ENCODE data around the gene MRM2. TPM values are rescaled to one million over a fixed set of nuclear protein-coding genes. Genes with fewer than 3 reads are reported as not detected.

The MRM2 gene
- total RNA-seq, 2 donors from 2014 or later, result 4.1 to 4.2 TPM

DNA sequence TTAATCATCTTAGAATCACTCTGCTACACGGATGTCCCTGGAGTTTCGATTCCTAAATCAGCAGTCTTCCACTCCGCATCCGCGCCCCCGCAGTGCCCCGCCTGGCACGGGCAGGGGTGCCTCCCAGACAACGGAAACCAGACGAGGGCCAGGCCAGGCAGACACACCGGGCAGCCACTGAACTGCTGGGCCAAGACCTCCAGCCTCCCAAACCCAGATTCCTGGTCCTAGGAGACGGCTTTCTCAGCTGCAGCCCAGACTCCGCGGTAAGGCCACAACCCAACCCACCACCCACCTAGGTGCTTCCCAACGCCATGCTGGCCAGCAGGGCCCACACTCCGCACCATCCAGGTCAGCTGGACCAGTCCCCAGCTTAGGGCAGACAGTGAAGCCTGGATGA is 42.5 kb downstream of the MRM2 start:
- Mint-ChIP-seq H3K27ac (no peak overlapping the region), H3K27me3 (no peaks in the 10 kb centered on the region), H3K4me3 (no peak overlapping the region), H3K36me3 (ENCODE audit: low read depth) (no peaks in the 10 kb centered on the region), H3K4me1 (peaks cover 9% of the 10 kb centered on the region)
- no peaks in the 10 kb centered on the region for H3K9me3 ChIP-seq (ENCODE audit: control insufficient read depth, low read length, poor library complexity, severe bottlenecking)
- DNase-seq (no peak), ATAC-seq (no peak)

DNA sequence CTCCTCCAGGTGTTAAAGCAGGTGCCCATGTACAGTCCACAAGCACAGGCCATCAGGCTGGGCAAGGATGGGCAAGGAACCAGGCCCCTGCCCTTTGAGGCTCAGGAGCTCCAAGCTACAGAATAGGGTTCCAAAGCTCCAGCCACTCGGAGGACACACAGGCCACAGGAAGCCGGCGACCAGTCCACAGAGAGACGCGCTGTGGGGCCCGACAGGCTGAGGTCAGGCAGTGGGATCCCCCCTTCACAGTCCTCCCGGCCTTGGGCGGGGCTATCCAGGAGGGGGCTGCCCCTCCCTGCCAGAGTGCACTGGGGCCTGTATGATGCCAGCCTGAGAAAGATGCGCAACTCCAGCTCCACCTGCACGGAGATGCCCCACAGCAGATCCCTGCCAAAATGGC is 43.2 kb downstream of the MRM2 start:
- Mint-ChIP-seq H3K4me3 (no peak overlapping the region), H3K27ac (no peak overlapping the region), H3K4me1 (peaks cover 5% of the 10 kb centered on the region), H3K36me3 (ENCODE audit: low read depth) (no peaks in the 10 kb centered on the region), H3K27me3 (no peaks in the 10 kb centered on the region)
- DNase-seq, result no peak
- no peaks in the 10 kb centered on the region for H3K9me3 ChIP-seq (ENCODE audit: control insufficient read depth, low read length, poor library complexity, severe bottlenecking)
- no peak for ATAC-seq

DNA sequence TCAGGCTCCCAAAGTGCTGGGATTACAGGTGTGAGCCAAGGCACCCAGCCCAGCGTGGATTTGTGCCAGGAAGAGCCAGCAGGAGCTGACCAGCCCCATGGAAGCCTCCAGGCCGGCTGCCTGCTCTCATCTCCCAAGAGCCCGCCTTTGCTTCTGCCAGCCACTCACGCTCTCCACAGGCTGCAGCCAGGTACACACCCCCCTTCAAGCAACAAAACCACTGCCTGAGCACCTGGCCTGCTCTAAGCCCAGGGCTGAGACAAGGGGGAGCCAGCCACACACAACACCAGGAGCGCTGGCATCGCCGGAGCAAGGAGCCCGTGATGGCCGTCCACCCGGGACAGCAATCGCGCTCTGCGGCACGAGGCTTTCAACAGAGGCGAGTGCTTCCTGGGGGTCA is 43.8 kb downstream of the MRM2 start:
- ATAC-seq, result no peak
- Mint-ChIP-seq H3K27ac (no peak overlapping the region), H3K36me3 (ENCODE audit: low read depth) (no peaks in the 10 kb centered on the region), H3K4me3 (no peak overlapping the region), H3K4me1 (peaks cover 5% of the 10 kb centered on the region), H3K27me3 (no peaks in the 10 kb centered on the region)
- no peak for DNase-seq
- H3K9me3 ChIP-seq (ENCODE audit: control insufficient read depth, low read length, poor library complexity, severe bottlenecking), result no peaks in the 10 kb centered on the region

DNA sequence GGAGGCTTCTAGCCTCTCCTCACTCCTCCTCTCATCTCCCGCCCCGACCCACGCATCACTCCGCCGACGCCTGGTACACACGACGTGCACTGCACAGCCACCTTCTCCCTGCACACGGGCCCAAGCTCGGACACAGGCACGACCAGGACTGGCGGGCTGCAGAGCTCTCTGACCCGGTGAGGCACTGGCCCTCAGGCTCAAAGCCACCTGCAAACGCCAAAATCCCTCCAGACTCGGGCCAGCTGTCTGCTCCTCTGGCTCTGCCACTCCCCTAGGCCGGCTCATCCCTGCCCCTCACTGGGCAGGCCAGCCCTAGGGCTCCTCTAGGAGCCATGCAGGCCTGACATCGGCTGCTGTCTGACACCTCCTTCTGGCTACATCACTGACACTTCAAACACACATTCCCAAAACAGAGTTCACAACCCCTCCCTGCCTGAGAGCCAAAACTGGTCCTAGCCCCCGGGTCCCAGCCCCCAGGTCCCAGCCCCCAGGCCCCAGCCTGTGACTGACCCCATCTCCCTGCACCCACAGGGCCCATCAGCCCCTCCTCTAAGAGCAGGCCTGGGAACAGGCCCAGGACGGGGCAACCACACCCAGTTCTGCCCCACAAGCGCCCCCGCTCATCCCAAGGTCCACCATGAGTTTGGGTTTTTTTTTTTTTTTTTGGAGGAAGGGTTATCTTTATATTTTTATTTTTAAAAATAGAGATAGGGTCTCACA is 44.4 kb downstream of the MRM2 start:
- ATAC-seq (no peak), DNase-seq (no peak)
- Mint-ChIP-seq H3K27ac (no peak overlapping the region), H3K4me3 (no peak overlapping the region), H3K36me3 (ENCODE audit: low read depth) (no peaks in the 10 kb centered on the region), H3K4me1 (peaks cover 5% of the 10 kb centered on the region), H3K27me3 (no peaks in the 10 kb centered on the region)
- H3K9me3 ChIP-seq (ENCODE audit: control insufficient read depth, low read length, poor library complexity, severe bottlenecking), result no peaks in the 10 kb centered on the region

DNA sequence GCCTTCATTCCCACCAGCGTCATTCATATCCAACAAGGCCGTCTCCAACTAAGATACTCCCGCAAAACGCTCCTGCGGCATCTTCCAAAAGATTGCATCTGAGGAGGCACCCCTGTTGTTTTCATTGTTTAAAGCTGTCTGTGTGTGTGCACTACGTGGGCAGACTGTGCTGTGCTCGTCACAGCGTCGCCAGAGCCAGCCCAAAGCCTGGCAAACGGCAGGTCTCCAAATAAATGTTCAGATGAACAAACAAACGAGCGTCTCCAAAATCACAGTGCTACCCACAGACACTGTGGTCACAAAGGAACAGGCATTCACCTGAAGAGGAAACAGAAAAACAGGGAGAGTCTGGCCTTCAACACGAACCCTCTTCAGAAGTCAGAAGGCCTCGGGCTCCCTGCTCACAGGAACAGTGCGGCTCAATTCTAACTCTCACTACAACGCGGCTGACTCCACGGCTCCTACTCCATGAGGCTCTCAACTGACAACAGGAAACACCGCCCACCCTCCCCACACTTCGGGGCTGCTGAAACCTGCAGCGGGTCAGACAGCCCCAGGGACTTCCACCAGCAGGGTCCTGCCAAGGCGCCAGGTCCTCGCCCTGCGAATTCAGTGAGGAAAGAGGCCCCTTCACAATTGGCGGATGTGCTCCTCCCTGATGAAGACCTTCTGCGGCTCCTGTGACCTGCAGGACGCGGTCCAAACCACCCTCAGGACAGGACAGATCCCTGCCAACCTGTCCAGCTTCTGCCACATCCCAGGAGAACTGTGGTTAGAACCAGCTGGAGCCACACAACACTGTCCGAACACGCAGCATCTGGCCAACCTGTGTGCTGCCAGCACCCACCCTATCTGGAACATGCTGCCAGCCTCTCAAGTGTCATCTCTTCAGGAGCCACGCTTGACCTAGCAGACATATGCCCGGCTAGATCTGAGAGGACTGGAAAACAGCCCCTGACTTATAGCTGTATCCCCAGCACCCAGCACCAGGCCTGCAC is 45.3 kb downstream of the MRM2 start:
- peaks cover 5% of the 10 kb centered on the region for H3K4me1 Mint-ChIP-seq
- H3K4me3 Mint-ChIP-seq, result no peak overlapping the region
- H3K27ac Mint-ChIP-seq, result no peak overlapping the region
- no peaks in the 10 kb centered on the region for H3K9me3 ChIP-seq (ENCODE audit: control insufficient read depth, low read length, poor library complexity, severe bottlenecking)
- ATAC-seq (no peak), DNase-seq (no peak)
- no peaks in the 10 kb centered on the region for H3K27me3 Mint-ChIP-seq
- peaks cover 2% of the 10 kb centered on the region for H3K36me3 Mint-ChIP-seq (ENCODE audit: low read depth)

DNA sequence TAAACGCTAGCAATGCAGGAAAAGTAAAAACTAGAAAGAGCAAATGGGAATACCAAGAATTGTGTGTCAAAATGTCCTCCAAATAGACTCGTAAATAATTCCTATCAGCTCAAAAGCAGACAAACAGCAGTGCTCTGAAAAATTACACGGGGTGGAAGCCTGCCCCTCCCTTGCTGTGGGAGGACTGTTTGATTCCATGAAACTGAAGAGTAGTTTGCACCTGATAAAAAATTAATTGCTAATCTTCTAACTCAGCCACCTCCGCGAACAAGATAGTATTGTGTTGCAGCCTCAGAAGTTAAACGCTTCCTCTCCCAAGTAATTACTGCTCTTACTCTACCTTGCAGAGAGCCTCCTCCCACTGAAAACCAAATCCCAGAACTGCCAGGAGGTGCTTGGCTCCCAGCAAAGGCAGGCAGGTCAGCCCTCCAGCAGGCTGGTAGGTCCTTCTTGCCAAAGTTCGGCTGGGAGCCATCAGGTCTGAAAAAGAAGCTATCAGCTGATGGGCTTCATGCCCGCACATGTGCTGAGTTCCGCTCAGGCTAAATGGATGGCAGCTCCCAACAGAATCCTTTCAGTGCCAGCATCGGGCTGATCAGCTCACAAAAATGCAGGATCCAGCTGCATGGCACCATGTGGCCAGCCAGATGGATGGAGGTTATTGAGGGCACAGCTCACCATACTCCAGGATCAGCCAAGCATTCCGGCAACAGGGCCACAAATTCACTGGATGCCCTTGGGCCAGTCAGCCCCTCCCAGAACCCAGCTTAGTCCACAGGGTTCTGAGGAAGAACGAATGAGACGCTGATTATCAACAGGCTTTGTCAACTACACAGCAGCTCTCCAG is 46.4 kb downstream of the MRM2 start:
- no peaks in the 10 kb centered on the region for H3K9me3 ChIP-seq (ENCODE audit: control insufficient read depth, low read length, poor library complexity, severe bottlenecking)
- no peak overlapping the region for H3K27ac Mint-ChIP-seq
- H3K4me1 Mint-ChIP-seq, result peaks cover 6% of the 10 kb centered on the region
- H3K4me3 Mint-ChIP-seq, result no peak overlapping the region
- no peaks in the 10 kb centered on the region for H3K27me3 Mint-ChIP-seq
- ATAC-seq (no peak), DNase-seq (no peak)
- peaks cover 2% of the 10 kb centered on the region for H3K36me3 Mint-ChIP-seq (ENCODE audit: low read depth)

DNA sequence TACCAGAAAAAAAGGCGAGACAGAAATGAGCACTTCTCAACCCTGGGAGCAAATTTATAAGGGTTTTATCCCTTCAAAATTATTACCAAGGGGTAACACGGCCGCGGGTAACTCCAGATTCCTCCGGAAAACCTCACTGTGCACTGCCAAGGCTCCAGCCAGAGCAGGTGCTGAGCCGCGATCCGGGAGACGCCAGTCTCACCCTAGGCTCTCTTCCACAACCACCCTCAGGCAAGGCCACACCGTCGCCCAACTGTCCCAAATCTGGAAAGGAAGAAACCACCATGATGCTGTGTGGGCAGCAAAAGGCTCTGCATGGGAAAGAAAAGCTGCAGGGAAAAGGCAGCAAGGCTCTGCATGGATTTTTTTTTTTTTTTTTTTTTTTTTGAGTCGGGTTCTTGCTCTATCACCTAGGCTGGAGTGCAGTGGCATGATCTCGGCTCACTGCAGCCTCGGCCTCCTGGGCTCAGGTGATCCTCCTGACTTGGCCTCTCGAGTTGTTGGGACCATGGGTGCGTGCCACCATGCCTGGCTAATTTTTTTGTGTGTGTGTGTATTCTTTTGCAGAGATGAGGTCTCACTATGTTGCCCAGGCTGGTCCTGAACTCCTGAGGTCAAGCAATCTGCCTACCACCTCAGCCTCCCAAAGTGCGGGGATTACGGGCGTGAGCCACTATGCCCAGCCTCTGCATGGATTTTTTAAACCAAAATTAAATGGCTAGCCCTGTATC is 48.3 kb downstream of the MRM2 start:
- H3K9me3 ChIP-seq (ENCODE audit: control insufficient read depth, low read length, poor library complexity, severe bottlenecking), result no peaks in the 10 kb centered on the region
- H3K4me3 Mint-ChIP-seq, result no peak overlapping the region
- DNase-seq, result no peak
- H3K4me1 Mint-ChIP-seq, result peaks cover 7% of the 10 kb centered on the region
- H3K36me3 Mint-ChIP-seq (ENCODE audit: low read depth), result peaks cover 4% of the 10 kb centered on the region
- no peak overlapping the region for H3K27ac Mint-ChIP-seq
- no peak for ATAC-seq
- no peaks in the 10 kb centered on the region for H3K27me3 Mint-ChIP-seq

DNA sequence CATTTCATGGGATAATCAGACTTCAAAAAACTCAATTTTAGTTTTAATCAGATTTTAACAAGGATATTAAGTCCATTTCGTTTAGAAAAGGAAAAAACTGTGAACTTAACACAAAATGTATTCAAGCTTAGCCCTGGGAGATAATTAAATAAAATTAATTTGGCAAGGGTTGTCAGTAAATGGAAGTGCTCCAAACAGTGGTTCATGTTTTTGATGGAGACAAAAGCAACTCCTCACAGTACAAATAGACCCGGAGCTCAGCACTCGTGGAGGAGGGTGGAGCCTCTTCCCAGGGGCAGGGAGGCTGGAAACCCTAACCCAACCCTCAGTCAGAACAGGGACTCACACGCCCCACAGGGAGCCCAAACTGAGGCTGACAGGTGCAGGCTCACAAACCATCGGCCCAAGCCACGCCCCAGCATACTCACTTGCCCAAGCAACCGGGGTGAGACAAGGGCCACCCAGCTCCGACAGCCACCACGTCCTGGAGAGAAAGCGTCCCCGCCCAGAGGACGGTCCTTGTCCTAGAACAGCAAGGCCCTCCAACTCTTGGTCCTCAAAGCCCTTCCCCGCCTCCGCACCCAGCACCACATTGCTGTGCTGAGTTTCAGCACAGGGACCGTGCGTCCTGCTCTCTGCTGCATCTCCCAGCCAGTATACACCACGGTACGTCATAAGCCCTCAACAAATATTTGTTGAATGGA is 49.0 kb downstream of the MRM2 start:
- DNase-seq (no peak), ATAC-seq (no peak)
- no peaks in the 10 kb centered on the region for H3K9me3 ChIP-seq (ENCODE audit: control insufficient read depth, low read length, poor library complexity, severe bottlenecking)
- no peak overlapping the region for H3K27ac Mint-ChIP-seq
- no peak overlapping the region for H3K4me3 Mint-ChIP-seq
- H3K36me3 Mint-ChIP-seq (ENCODE audit: low read depth), result peaks cover 4% of the 10 kb centered on the region
- H3K27me3 Mint-ChIP-seq, result no peaks in the 10 kb centered on the region
- H3K4me1 Mint-ChIP-seq, result peaks cover 7% of the 10 kb centered on the region

DNA sequence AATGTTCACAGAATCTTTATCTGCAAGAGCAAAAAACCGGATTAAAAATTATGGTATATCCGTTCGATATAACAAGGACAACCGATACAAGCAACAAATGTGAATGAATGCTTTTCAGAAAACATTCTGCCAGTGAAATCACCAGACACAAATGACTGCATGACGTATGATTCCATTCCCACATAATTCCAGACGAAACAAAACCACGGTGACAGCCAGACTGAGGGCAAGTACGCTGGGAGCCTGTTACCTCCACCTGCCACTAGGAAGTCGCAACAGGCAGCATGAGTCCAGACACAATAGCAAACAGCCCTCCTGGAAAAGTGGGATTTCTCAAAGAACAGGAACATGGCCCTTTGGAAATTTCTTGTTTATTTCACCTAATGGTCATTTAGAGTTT is 51.0 kb downstream of the MRM2 start:
- no peaks in the 10 kb centered on the region for H3K9me3 ChIP-seq (ENCODE audit: control insufficient read depth, low read length, poor library complexity, severe bottlenecking)
- H3K27me3 Mint-ChIP-seq, result no peaks in the 10 kb centered on the region
- peaks cover 2% of the 10 kb centered on the region for H3K4me1 Mint-ChIP-seq
- ATAC-seq (no peak), DNase-seq (no peak)
- H3K4me3 Mint-ChIP-seq, result no peak overlapping the region
- peaks cover 4% of the 10 kb centered on the region for H3K36me3 Mint-ChIP-seq (ENCODE audit: low read depth)
- no peak overlapping the region for H3K27ac Mint-ChIP-seq

DNA sequence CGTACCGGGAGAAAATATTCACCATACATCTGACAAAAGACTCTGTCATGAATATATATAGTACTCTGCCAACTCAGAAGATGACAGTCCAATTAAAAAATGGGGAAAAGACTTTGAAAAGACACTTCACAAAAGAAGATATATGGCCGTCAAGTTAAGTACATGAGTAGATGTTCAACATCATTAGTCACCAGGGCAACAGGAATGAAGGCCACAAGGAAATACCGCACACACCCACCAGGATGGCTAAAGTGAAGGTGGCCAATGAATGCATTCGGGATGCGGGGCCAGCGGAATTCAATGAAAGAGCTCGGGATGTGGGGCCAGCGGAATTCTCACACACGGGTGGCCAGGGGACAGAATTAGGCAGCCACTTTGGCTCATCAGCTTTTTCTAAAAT is 51.5 kb downstream of the MRM2 start:
- Mint-ChIP-seq H3K27ac (no peak overlapping the region), H3K36me3 (ENCODE audit: low read depth) (peaks cover 6% of the 10 kb centered on the region), H3K27me3 (no peaks in the 10 kb centered on the region), H3K4me1 (peaks cover 2% of the 10 kb centered on the region), H3K4me3 (no peak overlapping the region)
- no peak for ATAC-seq
- DNase-seq, result no peak
- no peaks in the 10 kb centered on the region for H3K9me3 ChIP-seq (ENCODE audit: control insufficient read depth, low read length, poor library complexity, severe bottlenecking)

DNA sequence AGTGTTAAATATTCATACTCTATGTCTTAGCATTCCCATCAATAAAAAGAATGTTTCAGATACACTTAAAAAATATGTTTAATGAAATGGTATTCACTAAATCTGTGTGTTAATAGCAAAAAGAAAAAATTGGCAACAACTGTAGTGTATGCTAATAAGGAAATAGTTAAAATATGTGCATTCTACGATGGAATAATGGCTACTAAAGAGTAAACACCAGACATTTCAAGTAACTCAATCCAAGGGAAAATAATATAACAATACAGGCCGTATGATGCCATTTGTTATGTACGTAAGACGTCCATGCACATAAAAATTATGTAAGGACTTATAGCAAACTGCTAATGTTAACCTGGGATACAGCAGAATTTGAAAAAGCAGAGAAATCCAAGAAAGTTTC is 55.8 kb downstream of the MRM2 start:
- DNase-seq (no peak), ATAC-seq (no peak)
- no peak overlapping the region for H3K4me3 Mint-ChIP-seq
- no peak overlapping the region for H3K27ac Mint-ChIP-seq
- no peaks in the 10 kb centered on the region for H3K27me3 Mint-ChIP-seq
- H3K4me1 Mint-ChIP-seq, result peaks cover 6% of the 10 kb centered on the region
- H3K9me3 ChIP-seq (ENCODE audit: control insufficient read depth, low read length, poor library complexity, severe bottlenecking), result no peaks in the 10 kb centered on the region
- H3K36me3 Mint-ChIP-seq (ENCODE audit: low read depth), result peaks cover 4% of the 10 kb centered on the region

DNA sequence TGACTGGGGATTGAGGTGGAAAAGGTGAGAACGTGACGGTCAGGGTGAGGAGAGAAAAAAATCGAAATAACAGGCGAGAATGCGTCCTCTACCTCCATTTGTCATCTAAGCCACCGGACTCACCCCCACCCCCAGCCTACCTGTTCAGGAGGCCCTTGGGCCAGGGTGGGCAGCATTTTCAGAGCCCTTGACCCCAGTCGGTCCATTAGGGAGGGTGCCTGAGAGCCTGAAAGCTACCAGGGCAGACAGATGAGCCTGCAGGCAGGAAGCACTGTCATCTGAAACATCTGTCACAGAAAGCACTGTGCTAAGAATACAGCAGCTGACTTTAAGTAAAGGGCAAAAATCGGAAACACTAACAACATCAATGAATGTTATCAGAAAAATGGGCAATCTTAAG is 56.3 kb downstream of the MRM2 start:
- Mint-ChIP-seq H3K4me3 (no peak overlapping the region), H3K27me3 (no peaks in the 10 kb centered on the region)

More for the DNA sequence above, 56.3 kb downstream of the MRM2 start:
- DNase-seq, result no peak
- Mint-ChIP-seq H3K27ac (peak overlapping the region; percentile 56), H3K36me3 (ENCODE audit: low read depth) (peaks cover 8% of the 10 kb centered on the region), H3K4me1 (peaks cover 6% of the 10 kb centered on the region)
- no peaks in the 10 kb centered on the region for H3K9me3 ChIP-seq (ENCODE audit: control insufficient read depth, low read length, poor library complexity, severe bottlenecking)
- ATAC-seq, result no peak
